GM19328 (cell line): ENCODE measurements around the gene ABCB9.
"Not testable (repeated sequence)": the region's sequence is repeated elsewhere in the genome, so short reads cannot be mapped to it uniquely, and the experiment has no call there.

Experiments
- ATAC-seq: cut with Tn5 transposase; IDR thresholded peaks from one replicate; pipeline ENCODE4 v1.9.1; 2021; ENCODE audit warnings: mild to moderate bottlenecking, moderate library complexity; ENCODE audit not compliant: unreplicated experiment

ABCB9 gene

DNA sequence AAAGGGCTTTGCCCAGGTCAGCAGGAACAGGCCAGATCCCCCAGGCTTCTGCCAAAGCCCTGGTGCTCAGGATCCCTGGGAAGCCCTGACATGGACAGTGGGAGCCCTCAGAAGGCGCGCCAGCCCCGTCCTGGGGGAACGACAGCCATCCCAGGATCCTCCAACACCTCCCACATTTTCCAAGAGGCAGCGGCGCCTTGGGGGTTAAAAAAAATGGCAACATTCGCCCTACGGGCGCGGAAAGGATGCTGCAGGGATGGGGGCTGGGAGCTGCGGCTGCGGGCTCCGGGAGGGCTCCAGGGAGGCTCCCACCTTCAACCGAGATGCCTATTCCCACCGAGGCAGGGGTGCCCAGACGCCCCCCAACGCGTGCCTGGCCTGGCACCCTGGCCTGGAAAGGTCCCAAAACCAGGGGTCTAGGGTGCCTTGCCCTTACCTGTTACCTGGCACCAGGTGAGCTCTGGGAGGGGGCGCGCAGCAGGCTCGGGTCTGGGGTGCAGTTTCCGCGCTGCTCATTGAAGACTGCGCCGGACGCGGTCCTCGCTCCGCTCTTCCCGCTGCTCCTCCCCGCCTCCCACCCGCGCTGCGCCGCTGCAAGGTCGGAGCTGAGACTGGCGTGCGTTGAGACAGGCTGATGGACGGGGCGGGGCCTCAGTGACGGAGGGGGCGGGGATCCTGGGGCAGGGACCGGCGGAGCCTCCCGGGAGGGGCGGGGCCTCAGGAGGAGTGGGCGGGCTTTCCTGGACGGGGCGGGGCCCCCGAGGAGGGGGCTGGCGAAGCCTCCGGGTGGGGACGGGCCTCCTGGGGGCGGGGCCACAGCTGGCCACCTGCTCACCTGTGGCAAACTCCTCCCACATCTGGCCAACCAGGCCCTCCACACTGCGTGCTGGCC is at the start of gene ABCB9:
Gene ABCB9, minus strand, starts transcription at position 613 of the 892 bp plus-strand sequence. CDS start 6,228 bp downstream, outside the sequence.
- peak; percentile 76 for ATAC-seq

GRCh38 chr12:123014473-123014872 is 48.2 kb upstream of the ABCB9 start:
- not testable (repeated sequence) for ATAC-seq

DNA sequence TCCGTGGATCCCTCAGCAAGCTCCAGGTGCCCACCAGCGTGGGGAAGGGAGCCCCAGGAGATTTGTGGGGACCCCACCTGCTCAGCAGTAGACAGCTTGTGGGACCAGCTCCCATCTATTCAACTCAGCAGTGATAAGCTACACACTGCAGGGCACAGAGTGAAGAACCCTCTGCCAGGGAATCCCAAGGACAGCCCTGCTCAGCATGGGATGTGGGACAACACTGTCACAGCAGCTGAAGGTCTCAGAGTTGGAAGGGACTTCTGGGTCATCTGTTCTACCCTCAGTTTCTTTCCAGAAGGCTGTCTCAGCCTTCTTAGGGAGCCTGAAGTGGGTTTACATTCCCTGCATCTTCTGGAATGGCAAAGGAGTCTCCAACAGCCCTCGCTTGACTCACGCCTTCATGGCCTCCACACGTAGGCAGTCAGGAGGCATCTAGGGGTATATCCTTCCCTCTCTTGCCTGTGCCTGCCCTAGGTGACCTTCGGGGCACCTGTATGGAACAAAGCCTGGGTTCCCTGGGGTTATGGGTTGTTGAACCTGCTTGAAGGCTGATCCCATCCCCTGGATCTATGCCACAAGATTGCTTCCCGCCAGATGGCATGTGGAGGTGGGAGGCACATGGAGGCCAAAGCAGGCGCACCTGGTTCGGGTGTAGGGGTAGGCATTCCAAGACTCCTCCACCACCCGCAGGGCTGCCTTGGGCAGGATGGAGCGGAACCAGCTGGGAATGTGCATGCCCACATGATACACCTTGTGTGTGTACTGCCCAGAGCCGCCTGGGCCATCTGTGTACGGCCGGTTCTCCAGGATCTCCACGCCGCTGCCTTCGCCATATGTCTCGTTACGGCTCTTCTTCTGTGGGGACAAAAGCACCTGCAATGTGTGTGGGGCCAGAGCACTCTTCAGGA is 47.2 kb upstream of the ABCB9 start:
- ATAC-seq = no peak

DNA sequence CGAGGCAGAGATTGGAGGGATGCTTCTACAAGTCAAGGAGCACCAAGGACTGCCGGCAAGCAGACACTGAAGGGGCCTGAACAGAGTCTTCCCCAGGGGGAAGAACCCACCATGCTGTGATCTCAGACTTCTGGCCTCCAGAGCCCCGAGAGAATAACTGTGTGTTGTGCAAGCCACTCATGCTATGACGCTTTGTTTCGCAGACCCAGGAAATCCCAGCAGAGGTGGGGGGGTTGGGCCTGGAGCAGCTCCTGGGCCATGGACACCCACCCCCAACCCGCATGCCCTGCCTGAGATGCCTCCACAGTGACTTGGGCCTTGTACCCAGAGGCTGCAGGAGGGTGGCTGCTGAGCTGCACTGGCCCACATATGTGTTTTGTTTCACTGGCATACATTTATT is 45.4 kb upstream of the ABCB9 start:
- no peak for ATAC-seq

DNA sequence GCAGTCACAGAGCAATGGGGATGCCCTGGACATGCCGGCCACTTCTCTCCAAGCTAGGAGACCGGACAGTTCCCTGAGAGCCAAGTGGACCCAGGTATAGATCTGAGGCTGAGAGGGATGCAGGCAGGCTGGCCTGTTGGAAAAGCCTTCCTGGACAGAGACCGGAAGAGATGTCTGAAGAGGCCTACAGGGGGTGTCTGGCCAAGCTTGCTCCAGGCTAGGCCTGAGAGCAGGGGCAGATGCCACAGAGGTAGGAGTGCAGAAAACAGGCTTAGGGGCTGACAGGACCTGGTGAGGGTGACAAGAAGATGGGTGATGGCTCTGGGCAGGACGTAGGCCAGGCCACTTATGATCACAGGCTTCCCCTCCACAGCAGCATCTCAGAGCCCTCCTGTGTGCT is 44.4 kb upstream of the ABCB9 start:
- ATAC-seq = no peak

DNA sequence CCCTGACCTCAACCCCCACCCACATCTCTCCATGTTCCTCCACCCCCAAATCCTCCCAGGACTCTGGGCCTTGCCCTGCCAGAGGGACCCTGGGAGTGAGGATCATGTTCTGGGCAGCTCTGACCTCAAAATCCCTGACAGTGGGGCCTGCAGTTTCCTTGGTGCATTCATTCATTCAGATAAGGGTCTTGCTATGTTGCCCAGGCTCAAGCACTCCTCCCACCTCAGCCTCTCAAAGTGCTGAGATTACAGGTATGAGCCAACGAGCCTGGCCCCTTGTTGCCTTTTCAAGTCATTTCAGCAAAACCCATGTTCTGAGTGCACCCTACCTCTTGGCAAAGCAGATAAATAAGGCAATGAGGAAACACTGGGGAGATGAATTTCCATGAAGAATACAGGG is 43.8 kb upstream of the ABCB9 start:
- ATAC-seq = no peak

DNA sequence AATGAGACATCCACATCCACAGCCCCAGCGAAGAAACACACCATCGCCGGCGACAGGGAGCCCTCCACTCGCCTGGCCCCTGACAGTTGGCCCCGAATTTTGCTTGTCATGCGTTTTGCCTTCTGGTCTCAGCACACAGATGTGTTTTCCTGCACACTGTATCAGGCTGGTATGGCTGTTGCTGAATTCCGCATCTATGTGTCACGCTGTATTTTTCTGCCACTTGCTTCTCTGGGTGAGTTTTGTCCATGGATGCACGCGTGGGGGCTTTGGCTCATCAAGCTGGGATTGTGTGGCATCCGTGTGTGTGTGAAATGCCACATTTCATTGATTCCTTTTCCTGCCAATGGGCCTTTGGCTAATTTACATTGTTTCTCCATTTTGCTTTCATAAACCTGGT is 40.7 kb upstream of the ABCB9 start:
- no peak for ATAC-seq

DNA sequence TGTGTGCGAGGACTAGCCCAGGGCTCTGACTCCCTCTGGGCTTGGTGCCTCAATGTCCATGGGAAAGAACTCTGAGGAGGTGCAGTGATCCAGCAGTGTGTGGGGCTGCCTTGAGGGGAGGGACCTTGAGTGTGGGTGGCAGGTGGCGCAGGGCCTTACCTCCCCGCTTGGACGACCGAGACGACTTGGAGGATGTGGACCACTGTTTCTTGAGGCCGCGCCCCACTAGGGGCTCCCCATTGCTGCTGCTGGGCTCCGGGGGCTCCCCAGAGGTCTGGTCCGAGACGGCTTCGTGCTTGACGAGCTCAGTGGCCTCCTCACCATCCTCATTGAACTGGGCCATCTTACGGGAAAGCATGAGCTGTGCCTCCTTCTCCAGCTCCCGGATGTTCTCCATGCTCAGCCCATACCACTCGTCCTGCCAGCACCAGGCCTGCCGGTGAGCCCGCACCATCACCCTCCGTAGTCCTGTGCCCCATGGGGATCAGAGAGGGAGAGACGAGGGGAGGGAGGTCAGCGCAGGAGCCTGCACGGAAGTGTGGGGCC is 38.9 kb upstream of the ABCB9 start:
- no peak for ATAC-seq

- no peak for ATAC-seq
These were observed 38.0 kb upstream of the ABCB9 start for GRCh38 chr12:123004287-123004686.

GRCh38 chr12:123003257-123003656 is 37.0 kb upstream of the ABCB9 start:
- no peak for ATAC-seq

DNA sequence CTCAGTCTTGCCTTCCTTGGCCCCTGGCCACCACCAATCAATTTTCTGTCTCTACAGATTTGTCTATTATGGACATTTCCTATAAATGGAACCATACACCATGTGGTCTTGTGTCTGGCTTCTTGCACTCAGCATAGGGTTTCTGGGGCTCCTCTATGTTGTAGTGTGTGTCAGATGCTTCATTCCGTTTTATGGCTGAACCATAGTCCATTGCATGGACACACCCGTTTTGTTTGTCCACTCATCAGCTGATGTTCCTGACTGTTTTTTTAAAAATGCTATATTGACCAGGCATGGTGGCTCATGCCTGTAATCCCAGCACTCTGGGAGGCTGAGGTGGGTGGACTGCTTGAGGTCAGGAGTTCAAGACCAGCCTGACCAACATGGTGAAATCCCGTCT is 35.2 kb upstream of the ABCB9 start:
- ATAC-seq = no peak

DNA sequence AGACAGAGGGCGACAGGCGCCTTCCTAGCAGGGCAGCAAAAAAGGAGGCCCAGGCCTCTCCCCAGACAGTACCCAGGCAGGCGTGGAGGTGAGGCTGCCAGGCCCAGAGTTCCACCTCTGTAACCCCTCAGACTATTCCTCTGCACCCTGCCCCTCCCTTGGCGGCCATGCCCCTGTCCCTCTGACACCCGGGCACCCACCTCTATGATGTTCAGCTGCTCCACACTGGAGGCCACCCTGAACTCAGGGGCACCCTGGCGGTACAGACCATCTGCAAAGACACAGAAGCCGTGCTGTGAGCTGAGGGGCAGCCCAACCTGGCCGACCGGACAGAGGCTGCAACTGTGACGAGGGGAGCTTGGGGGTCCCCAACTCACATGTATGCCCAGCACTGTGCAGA is 34.3 kb upstream of the ABCB9 start:
- ATAC-seq = no peak

DNA sequence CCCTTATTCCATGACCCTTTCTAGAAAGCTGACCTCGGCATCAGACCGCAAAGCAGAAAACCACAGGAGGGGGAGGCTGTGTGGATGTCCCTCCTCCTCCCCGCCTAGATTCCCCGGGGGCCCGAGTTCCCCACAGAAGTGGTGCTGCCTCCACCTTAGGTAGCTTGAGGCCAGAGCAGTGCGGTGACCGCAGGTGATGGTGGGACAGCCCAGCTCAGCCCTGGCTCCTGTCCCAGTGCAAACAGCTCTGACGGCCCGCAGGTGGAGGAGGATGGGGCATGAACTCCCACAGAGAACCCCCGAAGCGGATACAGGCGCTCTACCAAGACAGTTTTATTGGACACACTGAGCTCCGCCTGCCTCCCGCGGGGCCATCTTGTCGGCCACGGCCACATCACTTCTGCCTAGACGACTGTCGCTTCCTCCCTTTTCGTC is 33.7 kb upstream of the ABCB9 start:
- no peak for ATAC-seq

DNA sequence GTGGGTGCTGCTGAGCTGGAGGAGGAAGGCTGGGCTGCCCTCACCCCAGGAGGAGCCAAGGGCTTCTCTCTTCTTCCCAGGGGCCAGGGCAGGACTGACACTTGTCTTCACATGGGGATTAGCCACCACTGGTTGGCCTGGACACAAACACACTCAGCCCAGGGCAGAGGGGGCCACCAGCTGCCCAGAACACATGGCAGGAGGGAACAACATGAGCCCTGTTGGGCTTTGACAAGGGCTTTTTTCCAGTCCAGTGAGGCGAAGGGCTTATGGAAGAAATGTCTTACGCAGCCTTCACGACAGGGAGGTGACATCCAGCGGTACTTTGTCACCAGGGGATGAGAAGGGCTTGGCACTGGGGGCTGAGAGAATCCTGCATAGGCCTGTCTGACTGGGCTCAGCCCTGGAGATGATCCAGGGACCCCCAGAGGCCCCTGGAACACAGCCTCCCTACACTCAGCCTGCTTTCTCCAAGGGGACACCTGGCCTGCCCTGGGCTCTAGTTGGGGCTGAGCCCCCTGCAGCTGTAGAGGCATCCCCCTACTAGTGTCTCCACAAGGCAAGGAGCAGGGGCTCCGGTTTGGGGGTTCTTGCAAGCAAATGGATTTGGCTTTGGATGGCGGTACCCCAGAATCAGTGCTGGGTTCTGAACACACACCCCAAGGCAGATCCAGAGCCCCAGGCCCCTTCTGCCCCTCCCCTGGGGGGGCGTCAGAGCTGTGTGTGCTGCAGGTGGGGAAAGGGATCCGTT is 33.1 kb upstream of the ABCB9 start:
- ATAC-seq = no peak

DNA sequence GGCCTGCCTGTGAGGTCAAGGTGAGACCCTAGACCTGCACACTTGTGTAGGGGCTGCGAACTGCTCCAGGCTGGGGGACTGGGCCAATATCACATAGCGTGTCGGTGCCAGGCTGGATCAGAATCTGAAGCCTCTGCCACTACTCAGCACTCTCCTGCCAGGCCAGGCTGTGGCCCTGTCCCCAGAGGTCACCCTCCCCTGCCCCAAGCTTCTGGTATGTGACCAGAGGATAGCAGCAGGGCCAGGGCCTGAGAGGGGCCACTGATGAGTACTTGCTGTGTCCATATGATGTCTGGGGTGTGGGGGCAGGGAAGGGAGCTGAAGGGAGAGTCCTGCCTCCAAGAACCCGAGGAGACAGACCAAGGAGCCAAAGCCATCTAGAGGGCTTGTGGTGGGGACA is 32.1 kb upstream of the ABCB9 start:
- ATAC-seq = no peak

- ATAC-seq = no peak
These were observed 31.3 kb upstream of the ABCB9 start for GRCh38 chr12:122997343-122998250.

DNA sequence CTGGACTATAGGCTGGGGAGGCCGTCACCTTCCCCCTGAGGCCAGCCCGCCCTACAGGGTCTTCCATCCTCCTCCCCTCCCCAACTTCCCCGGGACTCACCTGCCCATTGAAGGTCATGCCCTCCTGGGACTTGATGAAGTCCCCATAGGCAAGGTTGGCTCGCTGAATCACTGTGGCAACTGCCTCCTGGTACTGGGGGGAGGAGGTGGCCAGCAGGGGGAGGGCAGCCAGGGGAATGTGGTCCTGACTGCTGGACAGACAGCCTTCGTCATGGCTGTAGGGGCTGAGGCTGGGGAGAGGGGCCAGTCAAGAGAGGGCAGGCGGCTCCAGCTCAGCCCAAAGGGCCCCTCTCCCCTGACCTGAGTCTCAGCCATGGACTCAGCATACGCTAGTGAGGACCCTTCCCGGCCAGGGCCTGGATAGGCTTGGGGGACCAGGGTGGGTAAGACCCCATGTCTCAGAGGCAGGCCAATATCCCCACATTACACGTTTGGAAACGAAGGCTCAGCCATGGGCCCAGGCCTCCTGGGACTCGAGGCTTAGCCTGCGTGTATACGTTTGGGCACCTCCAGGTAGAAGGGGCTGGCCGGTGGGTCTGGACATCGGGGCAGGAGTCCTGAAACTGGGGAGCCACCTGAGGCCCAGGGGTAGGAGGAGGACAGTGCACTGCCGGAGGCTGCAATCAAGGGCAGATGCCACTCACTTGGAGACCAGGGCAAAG is 30.5 kb upstream of the ABCB9 start:
- ATAC-seq = no peak

- ATAC-seq = no peak
These were observed 29.9 kb upstream of the ABCB9 start for GRCh38 chr12:122996188-122996601.
